HG03575 (cell line): ENCODE data around the gene MYEOV.

Experiments used
- ATAC-seq: cut with Tn5 transposase; IDR thresholded peaks from one replicate; pipeline ENCODE4 v1.9.1; 2021; ENCODE audit not compliant: unreplicated experiment, insufficient number of reproducible peaks, low FRiP score; ENCODE audit errors: extremely low read depth

Gene MYEOV

DNA sequence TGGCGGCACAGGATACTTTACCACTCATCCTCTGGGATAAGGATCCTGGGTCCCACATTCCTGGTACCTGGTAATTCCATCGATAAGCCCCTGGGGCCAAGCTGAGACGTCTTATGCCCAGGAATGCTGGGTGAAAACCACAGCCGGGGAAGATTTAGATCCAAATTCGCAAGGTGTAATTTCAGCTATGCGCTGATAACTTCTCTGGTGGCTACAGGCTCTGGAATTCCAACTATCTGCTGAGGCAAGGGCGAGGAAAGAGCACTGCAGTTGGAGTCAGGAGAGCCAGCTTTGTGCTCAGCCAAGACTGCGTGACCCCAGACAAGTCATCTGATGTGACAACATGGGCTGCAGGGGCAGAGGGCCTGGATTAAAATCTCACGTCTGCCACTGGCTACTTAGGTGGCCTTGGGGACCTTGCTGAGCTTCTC, 9.9 kb upstream of the MYEOV start:
- no peak for ATAC-seq

DNA sequence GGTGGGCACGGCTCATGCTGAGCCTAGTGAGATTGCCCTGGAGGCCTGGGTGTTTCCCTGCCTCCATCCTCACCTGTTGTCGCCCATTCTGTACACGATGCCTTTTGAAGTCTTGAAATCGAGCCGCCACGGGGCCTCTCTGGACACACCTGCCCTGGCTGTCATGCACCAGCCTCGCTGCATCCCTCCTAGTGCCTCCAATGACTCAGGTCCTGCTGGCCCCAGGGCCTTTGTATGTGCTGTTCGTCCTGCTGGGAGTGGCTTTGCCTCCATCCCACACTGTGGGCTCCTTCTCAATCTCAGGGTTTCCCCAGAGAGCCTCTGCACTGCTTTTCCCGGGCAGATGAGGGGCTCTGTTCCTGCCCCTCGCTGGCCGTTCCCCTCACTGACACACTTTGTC, 8.9 kb upstream of the MYEOV start:
- ATAC-seq, result no peak

- ATAC-seq, result no peak
Observed at GRCh38 chr11:69285766-69286165, 8.2 kb upstream of the MYEOV start.

DNA sequence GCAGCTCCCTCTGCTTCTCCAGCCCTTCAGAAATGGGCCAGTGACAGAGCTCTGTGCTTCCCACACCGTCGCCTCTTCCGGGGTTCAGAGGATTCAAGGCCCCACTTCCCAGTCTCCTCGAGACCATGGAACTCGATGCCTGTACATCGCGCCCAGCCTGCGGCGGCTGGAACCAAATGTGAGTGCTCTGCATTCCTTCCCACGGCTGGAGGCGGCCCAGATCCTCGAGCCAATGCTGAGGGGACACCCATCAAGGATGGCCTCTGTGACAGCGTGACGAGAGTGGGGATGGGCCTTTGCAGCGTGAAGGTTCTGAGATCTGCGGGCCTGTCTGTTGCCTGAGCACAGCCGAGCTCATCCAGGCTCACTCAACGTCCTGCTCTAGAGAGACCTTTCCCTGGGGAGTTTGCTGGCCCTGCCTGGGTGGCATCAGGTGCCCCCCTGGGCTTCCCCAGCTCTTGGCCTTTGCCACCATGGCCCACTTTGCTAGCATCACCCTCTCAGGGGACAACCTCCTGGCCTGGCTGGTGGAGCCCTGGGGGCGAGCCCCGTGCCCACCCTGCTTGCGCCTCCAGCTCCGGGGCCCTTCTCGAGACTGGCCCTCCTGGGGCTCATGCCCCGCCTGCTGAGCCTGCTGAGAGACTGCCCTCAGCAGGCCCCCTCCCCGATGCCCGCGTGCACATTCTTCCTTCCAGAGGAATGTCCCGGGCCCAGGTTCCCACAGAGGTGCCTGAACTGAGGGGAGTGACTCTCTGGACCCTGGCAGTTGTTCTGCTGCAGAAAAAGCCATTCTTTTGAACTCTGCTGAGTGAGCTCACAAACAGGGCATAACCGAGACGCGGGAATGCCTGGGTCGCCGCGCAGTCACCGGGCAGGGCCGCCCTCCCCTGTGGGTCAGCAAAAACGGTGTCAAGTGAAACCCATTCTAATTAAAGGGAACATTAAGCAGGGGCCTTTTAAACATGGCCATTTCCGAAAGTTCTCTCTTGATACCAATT, 7.3 kb upstream of the MYEOV start:
- ATAC-seq, result no peak

DNA sequence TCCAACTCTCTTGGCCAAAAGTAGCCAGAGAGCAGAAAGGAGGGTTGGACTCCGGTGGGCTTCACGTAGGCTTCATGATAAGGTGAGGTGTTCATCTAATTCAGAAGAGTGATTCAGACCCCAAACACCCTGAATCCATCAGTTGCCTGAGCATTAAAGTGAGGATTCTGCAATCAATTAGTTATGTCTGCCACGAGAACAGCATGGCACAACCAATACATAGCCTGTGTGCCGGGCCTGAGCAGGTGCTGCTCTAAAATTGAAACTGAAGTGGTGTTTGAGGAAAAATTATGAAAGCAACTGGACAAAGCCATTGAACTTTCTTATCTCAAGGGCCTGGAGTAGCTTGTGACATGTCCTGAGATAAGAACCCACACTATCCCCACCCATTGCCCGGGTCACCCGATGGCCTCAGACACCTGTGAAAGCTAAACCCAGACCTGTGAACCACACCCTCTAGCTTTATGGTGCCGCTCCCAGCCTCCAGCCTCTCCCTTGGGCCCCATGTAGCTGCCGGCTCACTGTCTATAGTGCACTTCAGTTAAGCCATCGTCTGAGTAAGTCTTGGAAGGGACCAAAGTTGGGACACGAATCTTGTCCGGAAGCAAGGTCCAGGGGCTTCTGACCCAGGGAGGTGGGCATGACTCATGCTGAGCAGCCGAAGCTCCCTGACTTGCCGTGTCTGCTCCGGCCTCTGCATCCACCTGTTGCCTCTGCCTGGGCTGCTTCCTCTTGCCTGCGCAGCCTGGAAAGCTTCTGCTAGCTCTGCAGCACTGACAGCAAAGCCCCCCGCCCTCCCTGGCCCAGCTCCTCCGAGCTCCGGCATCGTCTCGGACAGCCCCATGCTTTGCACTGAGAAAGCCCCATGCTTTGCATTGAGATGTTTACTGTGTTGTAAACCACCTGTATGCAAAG, 5.7 kb upstream of the MYEOV start:
- no peak for ATAC-seq

DNA sequence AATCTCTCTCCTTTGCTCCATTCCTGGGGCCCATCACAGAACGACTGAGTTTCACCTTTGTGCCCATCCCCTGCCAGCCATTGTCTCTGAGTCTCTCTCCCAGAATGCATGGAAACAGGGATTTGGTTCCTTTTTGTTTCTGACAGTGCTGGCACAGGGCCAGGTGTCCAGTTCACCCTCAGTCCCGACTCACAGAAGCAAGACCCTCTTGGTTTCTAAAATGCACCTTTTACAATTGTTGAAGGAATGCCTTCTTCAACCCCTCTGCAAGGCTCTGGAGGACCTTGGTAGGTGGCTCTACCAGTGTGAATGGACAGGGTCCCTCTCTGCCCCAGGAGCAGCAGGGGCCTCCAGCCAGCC, 5.1 kb upstream of the MYEOV start:
- ATAC-seq, result no peak

- no peak for ATAC-seq
Observed at GRCh38 chr11:69290806-69291205, 3.1 kb upstream of the MYEOV start.

DNA sequence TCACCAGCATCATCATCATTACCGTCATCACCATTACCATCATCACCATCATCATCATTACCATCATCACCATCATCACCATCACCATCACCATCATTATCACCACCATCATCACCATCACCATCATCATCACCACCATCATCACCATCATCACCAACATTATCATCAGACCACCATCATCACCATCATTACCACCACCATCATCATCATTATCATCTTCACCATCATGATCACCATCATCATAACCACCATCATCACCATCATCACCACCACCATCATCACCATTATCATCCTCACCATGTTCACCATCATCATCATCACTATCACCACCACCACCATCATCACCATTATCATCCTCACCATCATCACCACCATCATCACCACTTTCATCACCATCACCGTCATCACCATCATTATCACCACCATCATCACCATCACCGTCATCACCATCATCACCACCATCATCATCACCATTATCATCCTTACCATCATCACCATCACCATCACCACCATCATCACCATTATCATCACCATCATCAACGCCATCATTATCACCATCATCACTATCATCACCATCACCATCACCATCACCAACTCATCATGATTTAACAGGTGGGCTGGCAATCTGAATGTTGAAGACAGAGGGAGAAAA, 2.4 kb upstream of the MYEOV start:
- no peak for ATAC-seq

- ATAC-seq, result no peak
Observed at GRCh38 chr11:69292221-69292648, 1.7 kb upstream of the MYEOV start.

DNA sequence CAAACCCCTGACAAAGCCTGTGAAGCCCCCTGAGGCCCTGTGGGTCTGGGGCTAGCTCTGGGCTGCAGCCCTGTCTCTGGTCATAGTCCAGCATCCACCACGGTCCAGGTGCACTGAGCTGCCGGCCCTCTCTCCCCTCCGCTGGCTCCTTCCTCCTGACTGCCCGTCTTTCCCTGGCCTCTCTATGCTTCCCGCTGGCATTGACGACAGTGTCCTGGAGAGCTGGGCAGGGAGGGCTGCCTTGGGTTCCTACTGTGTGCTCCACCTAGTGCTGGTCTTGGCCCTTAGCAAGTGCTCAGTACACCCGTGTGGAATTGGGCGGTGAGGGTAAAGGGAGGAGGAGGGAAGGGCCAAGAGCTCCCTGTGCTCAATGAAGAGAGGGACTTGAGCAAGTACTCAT, 868 bp upstream of the MYEOV start:
- no peak for ATAC-seq

GRCh38 chr11:69294571-69295078, 670 bp downstream of the MYEOV start:
- ATAC-seq, result no peak

GRCh38 chr11:69295079-69295994, 1.4 kb downstream of the MYEOV start:
- ATAC-seq, result no peak

- ATAC-seq, result no peak
Observed at GRCh38 chr11:69295995-69296889, 2.3 kb downstream of the MYEOV start.

DNA sequence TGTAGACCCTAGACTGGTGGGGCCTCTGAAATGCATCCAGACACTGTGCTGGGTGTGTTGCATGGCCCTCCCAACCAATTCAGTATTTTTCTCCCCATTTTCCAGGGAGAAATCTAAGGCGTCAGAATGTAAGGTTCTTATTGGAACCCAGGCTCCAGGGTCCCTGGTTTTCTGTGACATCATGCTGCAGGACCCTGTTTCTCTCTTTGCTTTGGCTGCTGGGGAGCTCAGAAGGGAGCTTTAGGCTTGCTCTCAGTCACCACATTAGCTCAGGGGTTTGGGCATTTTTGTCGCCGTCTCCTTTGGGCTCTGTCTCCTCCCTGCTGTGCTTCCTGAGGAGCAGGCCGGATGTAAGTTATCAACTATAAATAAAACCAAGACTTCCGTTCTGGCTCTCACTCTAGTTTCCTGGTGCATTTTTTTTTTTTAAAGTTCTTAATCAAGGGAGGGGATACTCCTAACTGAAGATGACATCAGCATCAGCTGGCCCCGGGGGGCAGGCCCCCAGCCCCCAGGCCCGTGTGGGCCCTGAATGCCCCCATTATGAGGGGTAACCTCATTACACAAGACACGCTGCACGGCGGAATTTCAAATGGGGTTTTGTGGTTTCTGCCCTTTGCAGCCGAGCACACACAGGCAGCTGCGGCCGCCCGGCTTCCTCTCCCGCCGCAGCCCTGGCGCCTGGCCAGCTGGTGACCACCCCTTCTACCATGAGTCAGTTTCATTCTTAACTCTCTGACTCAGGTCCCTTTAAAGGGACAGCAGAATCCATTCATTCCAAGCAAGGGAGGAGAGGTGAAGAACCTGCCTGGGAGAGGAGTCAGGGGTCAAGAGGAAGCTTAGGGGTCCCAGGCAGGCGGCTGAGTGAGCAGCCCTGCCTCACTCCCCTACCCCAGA, 3.2 kb downstream of the MYEOV start:
- ATAC-seq, result no peak

DNA sequence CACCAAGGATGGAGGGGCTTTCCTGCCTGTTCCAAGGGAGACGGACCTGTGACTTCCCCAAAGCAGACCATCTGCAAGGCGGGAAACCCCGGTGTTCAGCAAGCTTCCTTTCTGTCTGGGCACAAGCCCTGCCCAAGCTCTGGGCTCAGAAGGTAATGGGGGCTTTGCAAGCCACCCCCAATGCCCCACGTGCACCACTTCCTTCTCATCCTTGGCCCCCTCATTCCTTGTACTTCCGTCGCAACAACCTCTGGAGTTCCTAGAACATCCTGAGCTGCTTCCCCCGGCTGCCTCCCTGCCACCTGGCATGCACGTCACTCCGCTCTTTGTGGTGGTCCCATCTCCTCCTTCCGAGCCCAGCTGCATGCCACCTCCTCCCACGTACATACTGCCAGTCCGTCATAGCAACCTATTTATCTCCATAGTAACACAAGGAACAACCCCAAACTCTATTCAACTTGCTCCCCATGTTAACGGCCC, 3.9 kb downstream of the MYEOV start:
- ATAC-seq, result no peak
